ENCODE results near the gene ABTB1.

Gene ABTB1

GRCh38 chr3:127720985-127721935 lies 48.5 kb downstream of the ABTB1 start:
- TF ChIP-seq CTCF (conservative IDR thresholded peaks at IDR 0.05; ENCODE audit: control insufficient read depth, insufficient read depth, low read depth, low read length): no peak
- no peak for DNase-seq (ENCODE audit: low read depth)
- H3K4me3 ChIP-seq (ENCODE audit: control insufficient read depth, low read depth, low read length): no peak overlapping the region

- TF ChIP-seq CTCF (conservative IDR thresholded peaks at IDR 0.05; ENCODE audit: control insufficient read depth, insufficient read depth, low read depth, low read length): no peak
- DNase-seq (ENCODE audit: low read depth): no peak
- H3K4me3 ChIP-seq (ENCODE audit: control insufficient read depth, low read depth, low read length): no peak overlapping the region
These were observed 49.5 kb downstream of the ABTB1 start for GRCh38 chr3:127722091-127722784.

GRCh38 chr3:127723011-127723567 lies 50.3 kb downstream of the ABTB1 start:
- no peak overlapping the region for H3K4me3 ChIP-seq (ENCODE audit: control insufficient read depth, low read depth, low read length)
- no peak for DNase-seq (ENCODE audit: low read depth)
- no peak for TF ChIP-seq CTCF (conservative IDR thresholded peaks at IDR 0.05; ENCODE audit: control insufficient read depth, insufficient read depth, low read depth, low read length)

- no peak for TF ChIP-seq CTCF (conservative IDR thresholded peaks at IDR 0.05; ENCODE audit: control insufficient read depth, insufficient read depth, low read depth, low read length)
- no peak for DNase-seq (ENCODE audit: low read depth)
- H3K4me3 ChIP-seq (ENCODE audit: control insufficient read depth, low read depth, low read length): no peak overlapping the region
These were observed 54.1 kb downstream of the ABTB1 start for GRCh38 chr3:127726894-127727293.

GRCh38 chr3:127728417-127729015 lies 55.8 kb downstream of the ABTB1 start:
- TF ChIP-seq CTCF (conservative IDR thresholded peaks at IDR 0.05; ENCODE audit: control insufficient read depth, insufficient read depth, low read depth, low read length): no peak
- no peak for DNase-seq (ENCODE audit: low read depth)
- no peak overlapping the region for H3K4me3 ChIP-seq (ENCODE audit: control insufficient read depth, low read depth, low read length)

- no peak overlapping the region for H3K4me3 ChIP-seq (ENCODE audit: control insufficient read depth, low read depth, low read length)
- DNase-seq (ENCODE audit: low read depth): no peak
- no peak for TF ChIP-seq CTCF (conservative IDR thresholded peaks at IDR 0.05; ENCODE audit: control insufficient read depth, insufficient read depth, low read depth, low read length)
These were observed 56.9 kb downstream of the ABTB1 start for GRCh38 chr3:127729556-127730056.
